ENCODE data around the gene TMEM25. TPM values are rescaled to one million over a fixed set of nuclear protein-coding genes. Genes with fewer than 3 reads are reported as not detected.

The TMEM25 gene
- total RNA-seq, 1 donor from 2014 or later, result 47.3 TPM

- peaks cover 17% of the 10 kb centered on the region for H3K4me1 Mint-ChIP-seq (ENCODE audit: unreplicated experiment)
- peak overlapping the region; percentile 93 for H3K4me3 Mint-ChIP-seq
- H3K27me3 Mint-ChIP-seq, result no peaks in the 10 kb centered on the region
- DNase-seq (ENCODE audit: extremely low spot score, unreplicated experiment), result no peak
- H3K9me3 Mint-ChIP-seq, result no peaks in the 10 kb centered on the region
- TF ChIP-seq CTCF (conservative IDR thresholded peaks at IDR 0.05), result no peak
- no peak overlapping the region for H3K27ac Mint-ChIP-seq
- peaks cover 9% of the 10 kb centered on the region for H3K36me3 Mint-ChIP-seq
Measured at GRCh38 chr11:118528511-118528910, 2.5 kb upstream of the TMEM25 start.

GRCh38 chr11:118529584-118530175 lies 1.3 kb upstream of the TMEM25 start:
- Mint-ChIP-seq H3K36me3 (peaks cover 5% of the 10 kb centered on the region), H3K4me1 (ENCODE audit: unreplicated experiment) (peaks cover 17% of the 10 kb centered on the region), H3K27ac (peak overlapping the region; percentile 92), H3K27me3 (no peaks in the 10 kb centered on the region), H3K9me3 (no peaks in the 10 kb centered on the region), H3K4me3 (peak overlapping the region; percentile 93)
- no peak for DNase-seq (ENCODE audit: extremely low spot score, unreplicated experiment)
- TF ChIP-seq CTCF (conservative IDR thresholded peaks at IDR 0.05), result no peak

- Mint-ChIP-seq H3K27me3 (no peaks in the 10 kb centered on the region), H3K27ac (peak overlapping the region; percentile 92), H3K9me3 (no peaks in the 10 kb centered on the region), H3K4me3 (peak overlapping the region; percentile 93), H3K4me1 (ENCODE audit: unreplicated experiment) (peaks cover 17% of the 10 kb centered on the region), H3K36me3 (peaks cover 5% of the 10 kb centered on the region)
- no peak for TF ChIP-seq CTCF (conservative IDR thresholded peaks at IDR 0.05)
- no peak for DNase-seq (ENCODE audit: extremely low spot score, unreplicated experiment)
Measured at GRCh38 chr11:118530180-118530682, 761 bp upstream of the TMEM25 start.

- DNase-seq (ENCODE audit: extremely low spot score, unreplicated experiment), result no peak
- H3K9me3 Mint-ChIP-seq, result no peaks in the 10 kb centered on the region
- peak overlapping the region; percentile 94 for H3K27ac Mint-ChIP-seq
- H3K4me1 Mint-ChIP-seq (ENCODE audit: unreplicated experiment), result peaks cover 17% of the 10 kb centered on the region
- H3K36me3 Mint-ChIP-seq, result peaks cover 5% of the 10 kb centered on the region
- peak overlapping the region; percentile 99 for H3K4me3 Mint-ChIP-seq
- no peak for TF ChIP-seq CTCF (conservative IDR thresholded peaks at IDR 0.05)
- no peaks in the 10 kb centered on the region for H3K27me3 Mint-ChIP-seq
Measured at GRCh38 chr11:118531597-118532084, 649 bp downstream of the TMEM25 start.

- Mint-ChIP-seq H3K4me3 (peak overlapping the region; percentile 99), H3K27ac (peak overlapping the region; percentile 94)
Measured at GRCh38 chr11:118532091-118532490, 1.1 kb downstream of the TMEM25 start.

More at GRCh38 chr11:118532091-118532490, 1.1 kb downstream of the TMEM25 start:
- DNase-seq (ENCODE audit: extremely low spot score, unreplicated experiment), result no peak
- Mint-ChIP-seq H3K9me3 (no peaks in the 10 kb centered on the region), H3K27me3 (no peaks in the 10 kb centered on the region), H3K4me1 (ENCODE audit: unreplicated experiment) (peaks cover 17% of the 10 kb centered on the region), H3K36me3 (peaks cover 5% of the 10 kb centered on the region)
- TF ChIP-seq CTCF (conservative IDR thresholded peaks at IDR 0.05), result no peak

All from type B pancreatic cell (in vitro differentiated cells).